GM11168 (cell line): ENCODE measurements around the gene CNTNAP5.
"Not testable (repeated sequence)": the region's sequence is repeated elsewhere in the genome, so short reads cannot be mapped to it uniquely, and the experiment has no call there.

Experiments used
- in situ Hi-C: fragments of 300-500 bp; cut with MboI; formaldehyde crosslinking; loops from one replicate; pipeline ENCODE4 v1.12.0; 2022; ENCODE audit warnings: low sequenced_read_pairs; ENCODE audit not compliant: unreplicated experiment

Gene CNTNAP5

GRCh38 chr2:124315221-124315880, 290.3 kb downstream of the CNTNAP5 start:
- in situ Hi-C loops: no loop called here

GRCh38 chr2:124316133-124316532, 291.0 kb downstream of the CNTNAP5 start:
- in situ Hi-C loops: no loop called here

- in situ Hi-C loops: no loop called here
These were observed 292.0 kb downstream of the CNTNAP5 start for GRCh38 chr2:124316881-124317605.

GRCh38 chr2:124317628-124318027, 292.5 kb downstream of the CNTNAP5 start:
- in situ Hi-C loops: no loop called here

GRCh38 chr2:124318913-124319312, 293.8 kb downstream of the CNTNAP5 start:
- in situ Hi-C loops: no loop called here

GRCh38 chr2:124319577-124319976, 294.5 kb downstream of the CNTNAP5 start:
- in situ Hi-C loops: no loop called here

- in situ Hi-C loops: no loop called here
These were observed 295.1 kb downstream of the CNTNAP5 start for GRCh38 chr2:124320051-124320688.

- in situ Hi-C loops: no loop called here
These were observed 298.2 kb downstream of the CNTNAP5 start for GRCh38 chr2:124323321-124323720.

GRCh38 chr2:124325667-124326440, 300.8 kb downstream of the CNTNAP5 start:
- in situ Hi-C loops: no loop called here

GRCh38 chr2:124327303-124327702, 302.2 kb downstream of the CNTNAP5 start:
- in situ Hi-C loops: no loop called here

- in situ Hi-C loops: no loop called here
These were observed 303.3 kb downstream of the CNTNAP5 start for GRCh38 chr2:124328397-124328796.

GRCh38 chr2:124333784-124334183, 308.7 kb downstream of the CNTNAP5 start:
- in situ Hi-C loops: no loop called here

- in situ Hi-C loops: no loop called here
These were observed 310.0 kb downstream of the CNTNAP5 start for GRCh38 chr2:124335058-124335457.

- in situ Hi-C loops: no loop called here
These were observed 314.6 kb downstream of the CNTNAP5 start for GRCh38 chr2:124339709-124340108.

GRCh38 chr2:124343827-124344498, 318.9 kb downstream of the CNTNAP5 start:
- in situ Hi-C loops: no loop called here

GRCh38 chr2:124347209-124347608, 322.1 kb downstream of the CNTNAP5 start:
- in situ Hi-C loops: no loop called here

- in situ Hi-C loops: no loop called here
These were observed 328.6 kb downstream of the CNTNAP5 start for GRCh38 chr2:124353656-124354055.

- in situ Hi-C loops: no loop called here
These were observed 329.4 kb downstream of the CNTNAP5 start for GRCh38 chr2:124354466-124354865.

GRCh38 chr2:124361966-124362365, 336.9 kb downstream of the CNTNAP5 start:
- in situ Hi-C loops: not testable (repeated sequence)

GRCh38 chr2:124369181-124369580, 344.1 kb downstream of the CNTNAP5 start:
- in situ Hi-C loops: no loop called here
